ENCODE data around the gene GCK. TPM values are rescaled to one million over a fixed set of nuclear protein-coding genes. Genes with fewer than 3 reads are reported as not detected.

Gene GCK
- total RNA-seq: under 1 TPM; 0.09 to 0.67 TPM
- polyA plus RNA-seq: 10 to 100 TPM in 1 of 2 donors, under 1 TPM in 1; 0.22 to 12.7 TPM

DNA sequence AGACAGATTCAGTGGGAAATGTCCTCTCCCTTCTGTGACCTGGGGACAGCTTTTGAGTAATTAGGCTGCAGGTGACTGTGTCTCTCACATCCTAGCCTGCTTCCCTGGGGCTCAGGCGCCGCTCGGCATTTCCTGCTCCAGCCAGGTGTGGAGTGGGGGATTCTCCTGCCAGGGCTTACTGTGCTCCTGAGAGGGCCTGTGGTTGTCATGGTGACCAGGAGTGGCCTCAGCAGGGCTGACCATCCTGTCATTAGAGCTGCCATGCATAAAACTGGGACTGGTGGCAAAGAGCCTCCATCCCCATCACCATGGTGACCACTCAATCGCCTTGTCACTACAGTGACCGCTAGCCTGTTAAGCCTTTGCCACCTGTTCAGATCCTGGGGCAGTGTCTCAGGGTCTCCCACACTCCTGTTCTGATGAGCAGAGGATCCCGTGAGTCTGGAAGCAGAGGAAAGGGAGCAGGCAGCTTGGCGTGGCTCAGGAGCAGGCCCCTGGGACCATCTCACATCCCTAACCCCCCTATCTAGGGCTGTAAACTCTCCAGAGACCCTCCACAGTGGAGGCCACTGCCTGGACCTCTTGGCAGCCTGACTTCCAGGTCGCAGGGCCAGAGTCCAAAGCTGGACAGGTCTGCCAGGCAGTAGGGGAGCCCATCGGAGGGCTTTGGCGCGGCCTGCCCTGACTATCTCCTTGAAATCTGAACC lies at the start of gene GCK:
TSS of gene GCK (minus strand) at position 154 of the 707 bp plus-strand sequence. CDS start 486 bp downstream, outside the sequence.
- no peaks in the 10 kb centered on the region for H3K27me3 ChIP-seq (ENCODE audit: control insufficient read depth in 4 of 4, insufficient read depth in 4 of 4, low read length in 3 of 4)
- no peak within 1 kb of the TSS for H3K4me3 ChIP-seq (ENCODE audit: low read depth in 1 of 3, low read length in 3 of 3)
- no peak within 1 kb of the TSS for H3K27ac ChIP-seq (ENCODE audit: low read depth in 1 of 2, low read length in 2 of 2)
- H3K4me1 ChIP-seq (ENCODE audit: control insufficient read depth in 4 of 4, insufficient read depth in 4 of 4, low read length in 3 of 4): peaks cover 0 to 10% (median 4%) of the 10 kb centered on the region in 4 donors
- WGBS: 83% methylated on average over 11 of the region's 11 CpGs
- TF ChIP-seq RAD21 (IDR thresholded peaks at IDR 0.05) (no peak), EGR1 (IDR thresholded peaks at IDR 0.05; ENCODE audit: low read depth in 2 of 2) (no peak), HNF4A (conservative IDR thresholded peaks at IDR 0.05) (no peak), TAF1 (conservative IDR thresholded peaks at IDR 0.05) (no peak), NR2F2 (IDR thresholded peaks at IDR 0.05) (no peak), ATF3 (IDR thresholded peaks at IDR 0.05) (no peak), JUND (IDR thresholded peaks at IDR 0.05) (no peak), GABPA (IDR thresholded peaks at IDR 0.05 in 1 of 2, conservative IDR thresholded peaks at IDR 0.05 in 1 of 2) (no peak), RXRA (IDR thresholded peaks at IDR 0.05) (no peak), SP1 (IDR thresholded peaks at IDR 0.05) (no peak), YY1 (IDR thresholded peaks at IDR 0.05) (no peak), ZBTB33 (IDR thresholded peaks at IDR 0.05) (no peak)
- TF ChIP-seq, protein P1, sequence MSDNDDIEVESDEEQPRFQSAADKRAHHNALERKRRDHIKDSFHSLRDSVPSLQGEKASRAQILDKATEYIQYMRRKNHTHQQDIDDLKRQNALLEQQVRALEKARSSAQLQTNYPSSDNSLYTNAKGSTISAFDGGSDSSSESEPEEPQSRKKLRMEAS (IDR thresholded peaks at IDR 0.05): no peak
- TF ChIP-seq, protein P2, sequence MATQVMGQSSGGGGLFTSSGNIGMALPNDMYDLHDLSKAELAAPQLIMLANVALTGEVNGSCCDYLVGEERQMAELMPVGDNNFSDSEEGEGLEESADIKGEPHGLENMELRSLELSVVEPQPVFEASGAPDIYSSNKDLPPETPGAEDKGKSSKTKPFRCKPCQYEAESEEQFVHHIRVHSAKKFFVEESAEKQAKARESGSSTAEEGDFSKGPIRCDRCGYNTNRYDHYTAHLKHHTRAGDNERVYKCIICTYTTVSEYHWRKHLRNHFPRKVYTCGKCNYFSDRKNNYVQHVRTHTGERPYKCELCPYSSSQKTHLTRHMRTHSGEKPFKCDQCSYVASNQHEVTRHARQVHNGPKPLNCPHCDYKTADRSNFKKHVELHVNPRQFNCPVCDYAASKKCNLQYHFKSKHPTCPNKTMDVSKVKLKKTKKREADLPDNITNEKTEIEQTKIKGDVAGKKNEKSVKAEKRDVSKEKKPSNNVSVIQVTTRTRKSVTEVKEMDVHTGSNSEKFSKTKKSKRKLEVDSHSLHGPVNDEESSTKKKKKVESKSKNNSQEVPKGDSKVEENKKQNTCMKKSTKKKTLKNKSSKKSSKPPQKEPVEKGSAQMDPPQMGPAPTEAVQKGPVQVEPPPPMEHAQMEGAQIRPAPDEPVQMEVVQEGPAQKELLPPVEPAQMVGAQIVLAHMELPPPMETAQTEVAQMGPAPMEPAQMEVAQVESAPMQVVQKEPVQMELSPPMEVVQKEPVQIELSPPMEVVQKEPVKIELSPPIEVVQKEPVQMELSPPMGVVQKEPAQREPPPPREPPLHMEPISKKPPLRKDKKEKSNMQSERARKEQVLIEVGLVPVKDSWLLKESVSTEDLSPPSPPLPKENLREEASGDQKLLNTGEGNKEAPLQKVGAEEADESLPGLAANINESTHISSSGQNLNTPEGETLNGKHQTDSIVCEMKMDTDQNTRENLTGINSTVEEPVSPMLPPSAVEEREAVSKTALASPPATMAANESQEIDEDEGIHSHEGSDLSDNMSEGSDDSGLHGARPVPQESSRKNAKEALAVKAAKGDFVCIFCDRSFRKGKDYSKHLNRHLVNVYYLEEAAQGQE (IDR thresholded peaks at IDR 0.05): no peak
- TF ChIP-seq, protein P3, sequence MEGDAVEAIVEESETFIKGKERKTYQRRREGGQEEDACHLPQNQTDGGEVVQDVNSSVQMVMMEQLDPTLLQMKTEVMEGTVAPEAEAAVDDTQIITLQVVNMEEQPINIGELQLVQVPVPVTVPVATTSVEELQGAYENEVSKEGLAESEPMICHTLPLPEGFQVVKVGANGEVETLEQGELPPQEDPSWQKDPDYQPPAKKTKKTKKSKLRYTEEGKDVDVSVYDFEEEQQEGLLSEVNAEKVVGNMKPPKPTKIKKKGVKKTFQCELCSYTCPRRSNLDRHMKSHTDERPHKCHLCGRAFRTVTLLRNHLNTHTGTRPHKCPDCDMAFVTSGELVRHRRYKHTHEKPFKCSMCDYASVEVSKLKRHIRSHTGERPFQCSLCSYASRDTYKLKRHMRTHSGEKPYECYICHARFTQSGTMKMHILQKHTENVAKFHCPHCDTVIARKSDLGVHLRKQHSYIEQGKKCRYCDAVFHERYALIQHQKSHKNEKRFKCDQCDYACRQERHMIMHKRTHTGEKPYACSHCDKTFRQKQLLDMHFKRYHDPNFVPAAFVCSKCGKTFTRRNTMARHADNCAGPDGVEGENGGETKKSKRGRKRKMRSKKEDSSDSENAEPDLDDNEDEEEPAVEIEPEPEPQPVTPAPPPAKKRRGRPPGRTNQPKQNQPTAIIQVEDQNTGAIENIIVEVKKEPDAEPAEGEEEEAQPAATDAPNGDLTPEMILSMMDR (IDR thresholded peaks at IDR 0.05; ENCODE audit: low read depth, low read length, missing input control): no peak
- DNase-seq (ENCODE audit: low spot score): no peak
- no peak within 1 kb of the TSS for H3K9ac ChIP-seq (ENCODE audit: low read depth in 1 of 2, low read length in 2 of 2)
- H3K9me3 ChIP-seq (ENCODE audit: control insufficient read depth in 4 of 4, low read length in 3 of 4): no peaks in the 10 kb centered on the region
- H3K36me3 ChIP-seq (ENCODE audit: control insufficient read depth in 4 of 4, insufficient read depth in 3 of 4, low read depth in 1 of 4, low read length in 3 of 4): no peaks in the 10 kb centered on the region
